HG03354 (cell line): Measurements from ENCODE around the gene ANKMY2.
"Not testable (repeated sequence)": the region's sequence is repeated elsewhere in the genome, so short reads cannot be mapped to it uniquely, and the experiment has no call there.

Source experiments
- ATAC-seq: cut with Tn5 transposase; IDR thresholded peaks from one replicate; pipeline ENCODE4 v1.9.1; 2021; ENCODE audit warnings: mild to moderate bottlenecking; ENCODE audit not compliant: unreplicated experiment, poor library complexity, severe bottlenecking

ANKMY2 gene

DNA sequence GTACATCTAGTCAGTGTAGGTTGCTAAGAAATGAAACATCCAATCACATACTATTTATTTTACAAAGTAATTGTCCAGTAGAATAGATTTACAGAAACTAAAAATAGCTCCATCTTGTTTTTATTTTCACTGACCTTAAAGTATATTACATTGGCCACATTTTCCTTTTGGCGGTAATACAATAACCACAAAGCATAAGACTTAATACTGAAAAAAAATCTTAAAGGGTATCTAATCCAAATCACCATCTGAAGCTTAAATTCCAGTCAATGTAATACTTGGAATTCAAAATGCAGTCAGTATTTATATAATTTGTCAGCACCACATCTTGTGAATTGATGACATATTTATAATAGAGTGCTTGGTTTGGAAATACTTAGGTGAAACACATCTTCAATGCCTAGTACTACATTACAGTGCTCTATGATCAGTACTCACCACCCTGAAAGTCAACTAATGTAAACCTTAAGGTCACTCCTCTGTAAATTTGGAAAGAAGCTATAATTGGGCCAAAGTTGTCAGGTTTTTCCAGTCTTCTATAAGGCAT lies 8.9 kb downstream of the ANKMY2 start:
- ATAC-seq = no peak

DNA sequence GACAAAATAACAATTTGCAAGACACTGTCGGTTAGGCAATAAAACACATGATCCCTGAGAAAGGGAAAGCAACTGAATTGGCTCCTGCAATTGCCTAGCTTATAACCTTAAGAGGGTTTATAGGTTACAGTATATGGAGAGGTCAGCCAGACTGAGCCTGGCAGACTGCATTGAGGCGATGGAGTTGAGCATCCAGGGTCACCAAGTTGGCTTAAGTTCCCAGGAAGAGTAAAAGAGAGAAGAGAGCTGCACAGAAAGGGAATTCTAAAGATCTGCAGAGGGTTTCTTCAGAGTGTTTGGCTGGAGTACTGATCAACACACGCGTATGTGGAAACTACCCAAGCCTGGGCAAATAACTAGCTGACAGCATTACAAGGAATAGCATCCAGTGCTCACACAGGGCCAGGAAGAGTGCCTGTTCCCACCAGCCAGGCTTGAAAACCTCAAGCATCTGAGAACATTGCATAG lies 11.2 kb downstream of the ANKMY2 start:
- no peak for ATAC-seq

DNA sequence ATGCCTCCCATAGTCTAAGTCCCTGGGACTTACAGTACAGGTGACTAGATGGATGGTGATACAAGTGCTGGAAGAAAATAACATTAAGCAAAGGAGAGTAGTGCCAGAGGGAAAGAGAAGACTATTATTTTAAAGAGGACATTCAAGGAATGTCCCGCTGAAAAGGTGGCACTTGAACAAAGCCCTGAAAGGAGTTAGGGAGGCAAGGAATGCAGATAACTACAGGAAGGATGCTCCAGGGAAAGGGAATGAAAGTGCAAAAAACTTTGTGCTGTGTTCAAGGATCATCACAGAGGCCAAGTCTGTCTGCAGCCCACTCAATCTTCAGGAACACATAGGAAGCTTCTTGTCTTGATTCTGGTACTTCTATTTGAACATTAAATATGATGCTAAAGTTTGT lies 14.9 kb downstream of the ANKMY2 start:
- no peak for ATAC-seq

DNA sequence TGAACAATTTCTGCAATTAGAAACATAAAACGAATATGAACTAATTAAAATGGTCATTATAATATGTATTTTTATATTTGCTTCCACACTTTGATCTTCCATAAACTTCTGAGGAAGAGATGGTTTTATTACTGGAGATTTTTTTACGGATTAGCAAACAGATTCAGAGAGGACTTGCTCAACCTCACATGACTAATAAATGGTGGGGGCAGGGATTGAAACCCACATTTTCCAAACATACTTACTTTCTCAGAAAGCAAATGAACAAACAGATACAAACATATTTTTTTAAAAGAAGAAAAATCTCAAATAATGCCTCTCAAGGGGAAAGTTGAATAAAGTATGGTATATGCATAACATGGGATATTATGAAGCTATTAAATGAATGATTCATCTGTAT lies 18.3 kb downstream of the ANKMY2 start:
- ATAC-seq = no peak

DNA sequence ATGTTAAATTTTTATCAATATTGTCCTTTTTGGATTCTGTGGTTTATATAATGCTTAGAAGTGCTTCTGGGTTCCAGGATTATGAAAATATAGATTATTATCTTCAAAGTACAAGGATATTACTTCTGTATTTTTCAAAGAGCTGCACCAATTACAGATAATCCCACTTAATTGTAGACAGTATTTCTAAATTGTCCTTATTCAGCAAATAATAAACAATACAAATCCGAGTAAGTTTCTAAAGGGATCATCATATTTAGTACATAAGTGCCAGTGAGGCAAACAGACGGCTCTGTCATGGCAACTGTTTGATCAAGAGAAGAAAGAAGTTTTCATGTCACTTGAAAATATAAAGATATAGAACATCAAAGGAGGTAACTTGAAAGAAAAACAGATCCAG lies 19.2 kb downstream of the ANKMY2 start:
- ATAC-seq = no peak

DNA sequence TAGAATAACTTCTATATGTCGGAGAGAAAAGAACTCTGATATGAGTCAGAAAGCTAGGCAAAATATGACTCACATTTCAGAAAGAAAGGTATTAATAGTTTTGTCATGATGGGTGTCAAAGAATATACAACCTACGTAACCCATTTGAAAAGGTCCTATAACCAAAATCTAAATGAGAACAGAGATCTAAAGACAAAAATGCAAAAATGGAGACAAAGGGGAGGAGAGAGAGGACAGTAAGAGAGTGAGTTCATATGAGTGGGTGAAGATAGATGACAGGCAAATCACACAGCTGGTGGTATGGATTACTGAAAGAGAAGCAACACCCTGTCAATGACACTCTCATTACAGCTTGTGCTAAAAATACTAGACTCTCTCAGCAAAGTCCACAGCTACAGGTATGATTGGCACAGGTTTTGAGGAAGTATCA lies 25.6 kb downstream of the ANKMY2 start:
- peak; percentile 84 for ATAC-seq

DNA sequence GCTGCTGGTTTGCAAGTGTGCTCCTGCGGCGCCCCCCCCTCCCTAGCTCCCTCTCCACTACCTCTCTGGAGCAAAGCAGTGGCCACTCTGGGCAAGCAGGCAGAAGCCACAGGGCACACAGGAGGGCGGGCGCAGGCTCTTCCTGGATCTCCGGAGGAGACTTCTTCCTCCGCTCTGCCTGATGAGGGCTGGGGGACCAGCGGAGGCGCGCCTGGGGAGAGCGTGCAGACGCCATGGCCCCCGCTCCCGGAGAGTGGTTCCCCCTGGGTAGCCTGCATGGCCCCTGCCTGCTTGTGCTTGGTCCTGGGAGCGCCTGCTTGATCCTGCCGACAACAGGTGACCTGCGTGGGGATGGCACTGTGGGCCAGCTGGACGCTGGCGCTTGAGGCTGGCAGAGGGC lies 29.0 kb downstream of the ANKMY2 start:
- ATAC-seq = no peak

DNA sequence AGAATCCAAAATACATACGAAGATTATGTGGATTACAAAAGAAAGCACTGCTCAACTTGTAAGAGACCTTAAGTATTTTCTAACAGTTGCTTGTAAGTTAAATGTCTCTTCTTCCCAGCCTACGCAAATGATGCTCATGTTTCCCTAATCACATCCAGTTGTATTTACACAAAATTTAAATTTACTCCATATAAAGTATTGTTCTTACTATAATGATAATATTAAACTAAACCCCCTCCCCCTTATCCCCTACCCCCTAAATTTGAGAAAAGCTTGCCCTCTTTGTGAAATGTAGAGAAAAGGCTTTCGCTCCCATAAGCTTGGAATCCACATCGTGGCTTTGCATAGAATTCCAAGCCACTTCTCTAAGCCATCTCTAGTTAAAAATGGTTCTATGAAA lies 29.4 kb downstream of the ANKMY2 start:
- ATAC-seq = no peak

DNA sequence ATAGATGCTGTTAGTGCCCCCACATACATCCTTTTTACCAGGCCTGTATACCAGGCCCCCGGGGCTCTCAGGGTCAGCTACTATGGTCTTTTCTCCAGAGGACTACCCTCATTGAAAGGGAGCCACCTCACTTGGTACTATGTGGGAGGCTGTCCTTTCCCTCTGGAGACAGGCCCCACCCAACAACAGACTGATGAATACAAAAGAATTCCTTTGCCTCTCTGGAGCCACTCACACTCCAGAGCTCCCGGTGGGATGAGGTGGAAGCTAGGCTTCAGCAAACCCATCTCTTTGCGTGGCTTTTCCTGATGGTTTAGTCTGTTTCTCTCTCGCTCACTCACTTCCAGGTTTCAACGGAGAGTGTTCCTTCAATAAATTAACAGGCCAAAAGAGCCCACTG lies 30.3 kb downstream of the ANKMY2 start:
- ATAC-seq = no peak

DNA sequence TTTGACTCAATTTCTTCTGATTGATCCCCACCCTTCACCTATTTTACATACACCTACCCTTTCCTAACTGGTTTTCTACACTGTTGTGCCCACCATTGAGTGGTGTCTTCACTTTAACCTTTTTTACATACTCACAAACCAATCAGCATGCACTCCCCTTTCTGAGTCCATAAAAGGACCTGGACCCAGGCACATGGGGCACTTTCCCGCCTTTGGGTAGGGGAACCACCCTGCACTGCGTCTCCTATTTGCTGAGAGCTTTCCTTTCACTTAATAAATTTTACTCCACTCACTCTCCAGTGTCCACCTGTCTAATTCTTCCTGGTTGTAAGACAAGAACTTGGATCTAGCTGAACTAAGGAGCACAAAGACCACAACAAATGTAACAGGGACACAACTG lies 33.8 kb downstream of the ANKMY2 start:
- no peak for ATAC-seq

DNA sequence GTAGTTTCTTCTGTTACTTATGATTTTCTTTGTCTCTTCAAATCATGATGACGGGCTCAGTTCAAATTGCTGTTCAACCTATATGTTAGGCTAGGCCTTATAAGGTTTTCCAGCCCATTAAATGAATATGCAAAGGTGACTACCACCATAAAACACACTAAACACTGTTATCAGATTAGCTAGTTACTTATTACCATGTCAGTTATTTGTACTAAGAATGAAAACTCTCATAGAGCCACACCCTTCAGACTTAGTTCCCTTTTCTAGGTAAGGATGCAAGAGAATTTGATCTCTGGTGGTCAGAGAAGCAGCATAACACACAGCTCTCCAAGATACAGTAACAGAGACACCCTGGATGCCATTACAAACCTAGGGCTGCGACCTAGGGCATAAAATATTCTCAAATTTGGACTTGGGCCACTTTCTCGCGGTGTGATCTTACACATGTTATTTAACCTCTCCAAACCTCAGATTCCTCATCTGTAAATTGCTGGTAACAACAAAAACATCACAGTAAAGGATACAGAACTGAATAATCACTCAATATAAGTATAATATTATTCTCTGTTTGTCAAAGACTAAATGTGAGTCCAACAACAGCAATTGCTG lies 35.6 kb downstream of the ANKMY2 start:
- peak; percentile 94 for ATAC-seq

DNA sequence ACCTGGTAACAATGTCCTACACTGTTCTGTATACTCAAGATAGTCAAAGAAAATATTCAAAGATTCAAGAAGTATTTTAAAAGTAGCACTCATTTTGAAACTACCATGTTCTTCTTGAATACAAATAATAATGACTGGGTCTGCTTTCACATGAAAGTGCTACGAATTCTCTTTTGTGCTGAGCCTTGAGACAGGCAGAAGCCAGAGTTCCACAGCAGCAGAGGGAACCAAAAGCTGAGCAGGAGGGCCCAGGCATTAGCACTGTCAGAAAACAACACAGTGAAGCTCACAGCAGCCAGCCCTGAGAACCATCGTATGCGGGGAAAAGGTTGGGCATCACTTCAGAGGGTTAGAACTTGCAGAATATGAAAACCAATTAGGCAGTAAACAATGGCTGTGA lies 38.9 kb downstream of the ANKMY2 start:
- ATAC-seq = no peak

DNA sequence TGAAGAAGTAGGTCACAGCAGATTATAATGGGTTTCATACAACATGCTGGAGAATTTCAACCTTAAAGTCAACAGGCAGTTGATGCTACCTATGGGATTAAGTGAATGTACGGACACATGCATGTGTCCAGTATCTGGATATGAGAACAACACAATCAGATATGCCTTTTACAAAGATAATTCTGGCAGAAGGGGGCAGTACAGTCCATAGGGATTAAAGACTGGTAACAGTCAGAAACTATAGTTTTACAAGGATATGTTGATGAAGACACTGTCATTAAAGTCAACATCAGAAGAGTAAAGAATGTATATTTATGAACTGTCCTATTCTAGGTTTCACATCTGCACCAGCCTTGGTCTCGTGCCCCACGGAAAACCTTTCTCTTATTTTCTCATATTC lies 41.5 kb downstream of the ANKMY2 start:
- no peak for ATAC-seq

DNA sequence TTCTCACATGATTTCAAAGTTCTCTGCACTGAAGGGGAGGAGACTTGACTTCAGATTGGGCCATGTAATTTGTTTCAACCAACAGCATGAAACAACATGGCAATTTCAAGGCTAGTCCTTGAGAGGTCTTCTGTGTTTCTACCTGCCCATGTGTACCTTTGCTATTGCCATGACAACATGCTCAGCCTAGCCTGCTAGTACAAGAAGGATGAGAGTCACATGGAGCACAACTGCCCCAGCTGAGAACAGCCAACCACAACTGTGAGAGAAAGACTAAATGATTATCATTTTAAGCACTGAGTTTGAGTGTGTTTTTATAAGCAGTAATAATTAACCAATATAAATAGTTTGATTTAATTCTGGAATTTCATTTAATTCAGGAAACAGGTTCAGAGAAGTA lies 41.9 kb downstream of the ANKMY2 start:
- ATAC-seq = no peak

DNA sequence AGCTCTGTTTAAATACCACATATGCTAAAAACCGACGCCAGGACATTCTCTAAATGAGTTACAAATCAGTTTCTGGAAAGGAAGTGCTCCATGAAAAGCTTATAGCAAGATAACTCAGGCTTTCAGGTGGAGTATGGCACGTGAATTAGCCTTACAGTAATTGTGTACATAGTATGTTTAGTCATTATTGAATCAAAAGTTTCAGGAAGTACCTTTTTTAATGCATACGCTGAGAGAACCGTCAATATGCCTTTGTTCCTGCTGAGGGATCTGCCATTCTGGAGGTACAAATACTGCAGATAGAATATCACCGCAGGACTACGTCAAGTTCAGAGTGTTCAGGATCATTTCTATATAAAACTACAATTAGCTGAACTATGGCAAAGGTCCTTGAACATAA lies 45.7 kb downstream of the ANKMY2 start:
- no peak for ATAC-seq

DNA sequence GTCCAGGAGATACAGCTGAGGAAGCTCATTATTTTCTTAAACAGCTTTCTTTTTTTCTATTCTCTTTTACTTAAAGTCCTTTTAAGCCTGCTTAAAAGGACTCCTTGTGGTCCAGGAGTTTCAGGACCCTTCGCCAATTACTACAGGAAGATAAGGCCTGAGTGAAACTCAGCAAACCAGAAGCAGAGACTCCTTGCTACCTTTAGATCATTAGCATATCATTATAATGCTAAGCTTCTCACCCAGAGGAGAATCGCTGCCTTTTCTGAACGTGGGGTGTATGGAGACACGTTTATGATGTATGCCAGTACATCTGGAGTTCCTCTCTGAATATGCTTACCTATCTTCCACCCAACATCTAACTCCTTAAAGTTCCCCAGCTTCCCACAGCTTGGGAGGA lies 47.5 kb downstream of the ANKMY2 start:
- ATAC-seq = no peak

DNA sequence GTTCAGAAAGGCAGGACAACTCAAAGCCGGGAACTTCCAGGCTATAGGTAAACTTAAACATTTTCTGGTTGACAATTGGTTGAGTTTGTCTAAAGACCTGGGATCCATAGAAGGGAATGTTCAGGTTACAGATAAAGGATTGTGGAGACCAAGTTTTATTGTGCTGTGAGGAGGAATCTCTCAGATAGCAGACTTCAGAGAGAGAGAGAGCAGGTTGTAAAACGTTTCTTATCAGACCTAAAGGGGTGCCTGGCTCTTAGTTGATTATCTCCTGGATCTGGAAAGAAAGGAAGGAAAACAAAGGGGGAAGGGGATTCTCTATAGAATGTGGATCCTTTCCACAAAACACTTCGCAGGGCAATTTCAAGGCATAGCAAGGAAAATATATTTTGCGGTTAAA lies 50.0 kb downstream of the ANKMY2 start:
- not testable (repeated sequence) for ATAC-seq

DNA sequence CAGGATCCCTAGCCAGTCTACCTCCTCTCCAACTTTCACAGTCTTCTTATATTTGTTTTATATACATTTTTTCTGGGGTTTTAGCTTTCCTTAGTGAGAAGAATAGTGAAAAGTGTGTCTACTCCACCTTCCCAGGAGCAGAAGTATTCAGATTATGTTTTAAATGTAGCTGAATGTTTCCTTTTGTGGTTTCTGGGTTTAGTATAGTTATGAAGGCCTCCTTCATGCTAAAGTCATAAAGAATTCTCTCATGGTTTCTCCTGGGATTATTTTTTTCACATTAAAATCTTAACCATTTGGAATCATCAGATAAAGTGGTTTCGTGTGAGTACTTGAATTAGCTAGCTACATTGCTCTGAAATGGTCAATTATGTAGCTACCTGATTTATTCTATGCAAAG lies 50.9 kb downstream of the ANKMY2 start:
- no peak for ATAC-seq

DNA sequence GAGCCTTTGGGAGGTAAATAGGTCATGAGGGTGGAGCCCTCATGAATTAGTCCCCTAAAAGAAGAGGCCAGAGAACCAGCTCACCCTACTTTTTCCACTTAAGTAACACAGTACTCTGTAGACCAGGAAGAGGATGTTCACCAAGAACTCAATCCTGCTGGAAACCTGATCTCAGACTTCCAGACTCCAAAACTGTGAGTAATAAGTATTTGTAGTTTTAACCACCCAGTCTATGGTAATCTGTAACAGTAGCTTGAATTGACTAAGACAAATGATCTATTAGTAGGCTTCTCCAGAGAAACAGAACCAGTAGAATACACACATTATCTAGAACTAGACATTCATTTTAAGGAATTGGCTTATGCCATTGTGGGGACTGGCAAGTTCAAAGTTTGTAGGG lies 51.5 kb downstream of the ANKMY2 start:
- no peak for ATAC-seq

DNA sequence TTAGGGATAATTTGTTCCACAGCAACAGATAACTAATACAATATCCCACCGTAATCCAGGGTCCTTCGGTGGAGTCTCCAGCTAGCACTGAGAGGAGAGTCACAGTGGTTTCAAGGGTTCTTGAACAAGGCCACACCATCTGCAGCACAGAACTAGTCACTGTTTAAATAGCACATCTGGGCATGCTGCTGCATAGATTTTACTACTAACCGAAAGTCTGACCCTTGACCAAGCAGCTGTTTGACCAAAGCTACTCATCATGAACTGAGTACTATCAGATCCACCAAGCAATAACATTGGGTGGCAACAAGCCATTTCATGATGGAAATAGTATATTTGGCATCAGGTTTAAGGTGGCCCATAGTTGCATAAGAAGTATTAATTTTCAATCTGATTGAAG lies 53.2 kb downstream of the ANKMY2 start:
- ATAC-seq = no peak

DNA sequence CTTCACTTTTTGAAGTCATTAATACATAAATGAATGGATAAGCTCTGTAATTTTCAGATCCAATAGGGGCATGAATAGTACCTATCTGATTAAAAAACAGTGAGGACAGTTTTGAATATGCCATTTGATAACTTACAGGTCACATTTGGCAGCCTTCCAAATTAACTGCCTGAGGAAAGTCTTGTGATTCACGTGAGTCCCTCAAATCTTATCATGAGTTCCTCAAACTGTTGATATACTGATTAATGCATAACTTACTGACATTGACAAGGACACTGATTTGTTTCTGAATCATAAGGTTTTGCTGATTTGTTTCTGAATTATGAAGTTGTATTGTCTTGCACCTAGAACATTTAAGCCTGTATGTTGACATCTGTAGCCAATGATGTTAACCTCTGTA lies 55.1 kb downstream of the ANKMY2 start:
- ATAC-seq = no peak

DNA sequence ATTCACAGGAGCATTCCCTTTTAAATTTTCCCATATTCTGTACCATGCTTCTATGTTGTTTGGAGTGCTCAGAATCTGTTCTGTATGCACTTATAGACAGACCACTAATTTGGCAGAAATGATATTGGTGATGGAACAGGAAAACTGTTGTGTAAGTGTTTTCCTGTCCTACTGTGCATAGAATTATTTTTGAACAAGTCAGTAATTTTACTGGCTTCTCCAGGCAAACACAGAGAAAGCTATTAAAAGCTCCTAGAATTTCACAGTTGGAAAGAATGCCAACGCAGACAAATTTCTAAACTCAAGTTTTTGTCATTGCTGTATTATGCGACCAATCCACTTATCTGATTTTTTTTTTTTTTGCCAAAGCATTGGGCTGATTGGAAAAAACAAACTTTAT lies 55.7 kb downstream of the ANKMY2 start:
- no peak for ATAC-seq
